ENCODE data around the gene GJA5. TPM values are rescaled to one million over a fixed set of nuclear protein-coding genes. Genes with fewer than 3 reads are reported as not detected.
"Not testable (repeated sequence)": the region's sequence is repeated elsewhere in the genome, so short reads cannot be mapped to it uniquely, and the experiment has no call there.

The GJA5 gene
- total RNA-seq, 3 donors from 2014 or later: not detected

DNA sequence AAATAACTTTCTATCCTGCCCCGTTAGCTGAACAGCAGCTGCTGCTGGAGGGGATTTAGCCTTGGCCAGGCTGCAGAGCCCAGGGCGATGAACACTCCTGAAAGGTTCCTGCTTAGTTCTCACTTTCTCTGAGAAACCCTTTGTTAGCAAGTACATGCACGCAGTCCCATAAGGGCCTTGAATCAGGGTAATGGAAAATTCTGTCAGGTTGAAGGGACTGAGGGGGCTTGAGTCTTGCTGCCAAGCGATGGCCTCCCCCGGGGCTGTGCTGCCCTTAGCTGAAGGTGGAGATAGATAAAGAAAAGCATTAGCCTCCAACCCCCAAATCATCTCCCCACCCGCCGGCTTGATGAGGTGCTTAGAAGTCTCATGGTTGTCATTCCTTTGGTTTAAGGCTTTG is 7.9 kb downstream of the GJA5 start:
- Mint-ChIP-seq H3K27me3 (ENCODE audit: low read depth) (no peaks in the 10 kb centered on the region), H3K9me3 (no peaks in the 10 kb centered on the region), H3K4me3 (no peak overlapping the region), H3K4me1 (ENCODE audit: low read depth) (no peaks in the 10 kb centered on the region), H3K36me3 (ENCODE audit: insufficient read depth) (no peaks in the 10 kb centered on the region)
- ATAC-seq: no peak
- DNase-seq: no peak

DNA sequence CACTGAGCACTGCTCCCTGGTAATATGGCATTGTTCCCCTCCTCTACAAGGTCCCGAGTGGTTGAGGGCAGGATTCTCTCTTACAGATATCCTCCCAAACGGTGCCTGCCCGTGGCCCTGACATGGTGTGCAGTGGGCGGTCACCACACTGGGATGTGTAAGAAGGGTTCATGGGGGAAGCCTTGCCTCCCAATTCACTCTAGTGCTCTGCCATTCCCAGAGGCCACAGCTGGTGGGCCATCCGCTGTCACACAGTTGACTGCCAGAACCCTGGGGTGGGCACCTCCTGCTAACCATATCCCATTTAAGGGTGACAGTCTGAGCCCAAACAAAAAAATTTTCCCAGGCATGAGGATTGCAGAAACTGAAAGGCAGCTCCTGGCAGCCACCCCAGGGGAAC is 9.1 kb downstream of the GJA5 start:
- DNase-seq (no peak), ATAC-seq (no peak)
- Mint-ChIP-seq H3K4me1 (ENCODE audit: low read depth) (no peaks in the 10 kb centered on the region), H3K4me3 (no peak overlapping the region), H3K9me3 (no peaks in the 10 kb centered on the region), H3K27me3 (ENCODE audit: low read depth) (no peaks in the 10 kb centered on the region), H3K36me3 (ENCODE audit: insufficient read depth) (no peaks in the 10 kb centered on the region)

- Mint-ChIP-seq H3K4me3 (no peak overlapping the region), H3K4me1 (ENCODE audit: low read depth) (no peaks in the 10 kb centered on the region), H3K9me3 (no peaks in the 10 kb centered on the region), H3K36me3 (ENCODE audit: insufficient read depth) (no peaks in the 10 kb centered on the region), H3K27me3 (ENCODE audit: low read depth) (no peaks in the 10 kb centered on the region)
- ATAC-seq (no peak), DNase-seq (no peak)
These were observed 9.7 kb downstream of the GJA5 start for GRCh38 chr1:147750618-147751217.

- no peak for ATAC-seq
- Mint-ChIP-seq H3K9me3 (no peaks in the 10 kb centered on the region), H3K4me1 (ENCODE audit: low read depth) (no peaks in the 10 kb centered on the region), H3K27me3 (ENCODE audit: low read depth) (no peaks in the 10 kb centered on the region), H3K36me3 (ENCODE audit: insufficient read depth) (no peaks in the 10 kb centered on the region), H3K4me3 (no peak overlapping the region)
- DNase-seq: no peak
These were observed 10.6 kb downstream of the GJA5 start for GRCh38 chr1:147749792-147750191.

- Mint-ChIP-seq H3K27me3 (ENCODE audit: low read depth) (no peaks in the 10 kb centered on the region), H3K9me3 (no peaks in the 10 kb centered on the region), H3K4me3 (no peak overlapping the region), H3K36me3 (ENCODE audit: insufficient read depth) (no peaks in the 10 kb centered on the region), H3K4me1 (ENCODE audit: low read depth) (no peaks in the 10 kb centered on the region)
- DNase-seq (no peak), ATAC-seq (no peak)
These were observed 11.6 kb downstream of the GJA5 start for GRCh38 chr1:147748676-147749350.

- ATAC-seq (no peak), DNase-seq (no peak)
- Mint-ChIP-seq H3K27me3 (ENCODE audit: low read depth) (no peaks in the 10 kb centered on the region), H3K36me3 (ENCODE audit: insufficient read depth) (no peaks in the 10 kb centered on the region), H3K4me3 (no peak overlapping the region), H3K9me3 (no peaks in the 10 kb centered on the region), H3K4me1 (ENCODE audit: low read depth) (no peaks in the 10 kb centered on the region)
These were observed 12.4 kb downstream of the GJA5 start for GRCh38 chr1:147747966-147748365.

GRCh38 chr1:147745271-147745670 is 15.1 kb downstream of the GJA5 start:
- no peaks in the 10 kb centered on the region for H3K9me3 Mint-ChIP-seq
- no peaks in the 10 kb centered on the region for H3K4me1 Mint-ChIP-seq (ENCODE audit: low read depth)
- no peaks in the 10 kb centered on the region for H3K36me3 Mint-ChIP-seq (ENCODE audit: insufficient read depth)
- no peaks in the 10 kb centered on the region for H3K27me3 Mint-ChIP-seq (ENCODE audit: low read depth)
- no peak overlapping the region for H3K4me3 Mint-ChIP-seq
- no peak for DNase-seq
- ATAC-seq: no peak

GRCh38 chr1:147741065-147741464 is 19.3 kb downstream of the GJA5 start:
- Mint-ChIP-seq H3K9me3 (no peaks in the 10 kb centered on the region), H3K27me3 (ENCODE audit: low read depth) (no peaks in the 10 kb centered on the region), H3K4me1 (ENCODE audit: low read depth) (no peaks in the 10 kb centered on the region), H3K4me3 (no peak overlapping the region), H3K36me3 (ENCODE audit: insufficient read depth) (no peaks in the 10 kb centered on the region)
- DNase-seq: no peak
- no peak for ATAC-seq

- peaks cover 3% of the 10 kb centered on the region for H3K4me1 Mint-ChIP-seq (ENCODE audit: low read depth)
- H3K4me3 Mint-ChIP-seq: no peak overlapping the region
- H3K36me3 Mint-ChIP-seq (ENCODE audit: insufficient read depth): no peaks in the 10 kb centered on the region
These were observed 20.0 kb downstream of the GJA5 start for GRCh38 chr1:147740391-147740790.

GRCh38 chr1:147738739-147739476 is 21.5 kb downstream of the GJA5 start:
- peaks cover 12% of the 10 kb centered on the region for H3K4me1 Mint-ChIP-seq (ENCODE audit: low read depth)
- ATAC-seq: no peak
- no peak for DNase-seq
- H3K27me3 Mint-ChIP-seq (ENCODE audit: low read depth): no peaks in the 10 kb centered on the region
- H3K36me3 Mint-ChIP-seq (ENCODE audit: insufficient read depth): no peaks in the 10 kb centered on the region
- peaks cover 4% of the 10 kb centered on the region for H3K9me3 Mint-ChIP-seq
- no peak overlapping the region for H3K4me3 Mint-ChIP-seq

More at GRCh38 chr1:147740391-147740790, 20.0 kb downstream of the GJA5 start:
- no peak for DNase-seq
- no peak for ATAC-seq
- Mint-ChIP-seq H3K9me3 (no peaks in the 10 kb centered on the region), H3K27me3 (ENCODE audit: low read depth) (no peaks in the 10 kb centered on the region)

- Mint-ChIP-seq H3K27me3 (ENCODE audit: low read depth) (no peaks in the 10 kb centered on the region), H3K4me1 (ENCODE audit: low read depth) (peaks cover 12% of the 10 kb centered on the region), H3K9me3 (peaks cover 4% of the 10 kb centered on the region), H3K4me3 (no peak overlapping the region), H3K36me3 (ENCODE audit: insufficient read depth) (no peaks in the 10 kb centered on the region)
- DNase-seq (no peak), ATAC-seq (no peak)
These were observed 22.3 kb downstream of the GJA5 start for GRCh38 chr1:147738129-147738528.

DNA sequence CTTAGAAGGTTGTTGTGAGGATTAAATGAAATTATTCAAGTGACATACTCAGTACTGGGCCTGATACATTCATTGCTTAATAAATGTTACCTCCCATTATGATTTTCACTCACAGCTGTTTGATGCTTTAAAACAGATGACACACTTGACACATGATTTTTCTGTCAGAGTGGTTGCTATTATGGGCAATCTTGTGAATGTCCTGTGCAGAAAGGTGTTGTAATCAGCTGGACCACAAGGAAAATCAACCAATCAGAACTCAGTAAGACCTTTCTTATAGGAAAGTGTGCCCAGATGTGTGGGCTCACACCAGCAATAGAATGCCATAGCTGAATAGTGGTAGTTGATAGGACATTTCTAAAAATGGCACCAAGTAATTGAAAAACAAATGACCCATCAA is 23.5 kb downstream of the GJA5 start:
- H3K4me3 Mint-ChIP-seq: no peak overlapping the region
- H3K4me1 Mint-ChIP-seq (ENCODE audit: low read depth): peaks cover 12% of the 10 kb centered on the region
- peaks cover 2% of the 10 kb centered on the region for H3K27me3 Mint-ChIP-seq (ENCODE audit: low read depth)
- H3K9me3 Mint-ChIP-seq: peaks cover 4% of the 10 kb centered on the region
- ATAC-seq (no peak), DNase-seq (no peak)
- no peaks in the 10 kb centered on the region for H3K36me3 Mint-ChIP-seq (ENCODE audit: insufficient read depth)

DNA sequence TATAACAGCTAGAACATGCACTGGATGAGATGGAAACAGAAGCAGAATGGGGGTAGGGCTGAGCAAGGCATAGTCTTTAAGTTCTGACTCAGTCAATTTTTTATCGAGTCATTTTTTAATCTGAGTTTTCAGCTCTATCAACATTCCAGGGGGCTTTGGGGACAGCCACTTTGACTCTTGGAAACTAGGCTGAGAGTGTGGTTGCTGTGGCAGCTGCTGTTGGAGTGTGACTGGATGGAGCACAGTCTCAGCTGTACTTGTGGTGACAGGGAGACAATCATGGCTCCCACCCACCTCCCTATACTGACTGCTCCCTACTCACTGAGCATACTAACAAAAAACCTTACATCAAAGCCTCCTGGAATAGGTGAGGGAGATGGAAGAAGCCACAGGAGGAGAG is 25.0 kb downstream of the GJA5 start:
- no peak for DNase-seq
- peaks cover 8% of the 10 kb centered on the region for H3K27me3 Mint-ChIP-seq (ENCODE audit: low read depth)
- H3K4me1 Mint-ChIP-seq (ENCODE audit: low read depth): peaks cover 12% of the 10 kb centered on the region
- ATAC-seq: no peak
- H3K9me3 Mint-ChIP-seq: peaks cover 4% of the 10 kb centered on the region
- no peaks in the 10 kb centered on the region for H3K36me3 Mint-ChIP-seq (ENCODE audit: insufficient read depth)
- no peak overlapping the region for H3K4me3 Mint-ChIP-seq

DNA sequence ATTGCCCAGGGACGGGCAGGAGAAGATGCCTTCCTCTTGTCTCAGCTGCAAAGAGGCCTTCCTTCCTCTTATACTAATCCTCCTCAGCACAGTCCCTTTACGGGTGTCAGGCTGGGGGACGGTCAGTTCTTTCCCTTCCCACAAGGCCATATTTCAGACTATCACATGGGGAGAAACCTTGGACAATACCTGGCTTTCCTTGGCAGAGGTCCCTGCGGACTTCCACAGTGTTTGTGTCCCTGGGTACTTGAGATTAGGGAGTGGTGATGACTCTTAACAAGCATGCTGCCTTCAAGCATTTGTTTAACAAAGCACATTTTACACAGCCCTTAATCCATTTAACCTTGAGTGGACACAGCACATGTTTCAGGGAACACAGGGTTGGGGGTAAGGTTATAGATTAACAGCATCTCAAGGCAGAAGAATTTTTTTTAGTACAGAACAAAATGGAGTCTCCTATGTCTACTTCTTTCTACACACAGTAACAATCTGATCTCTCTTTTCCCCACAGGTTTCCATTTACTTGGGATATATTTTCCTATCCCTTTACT is 26.0 kb downstream of the GJA5 start:
- H3K4me3 Mint-ChIP-seq; H3K27me3 Mint-ChIP-seq (ENCODE audit: low read depth); DNase-seq; H3K36me3 Mint-ChIP-seq (ENCODE audit: insufficient read depth); H3K9me3 Mint-ChIP-seq; ATAC-seq: not testable (repeated sequence)
- peaks cover 12% of the 10 kb centered on the region for H3K4me1 Mint-ChIP-seq (ENCODE audit: low read depth)

DNA sequence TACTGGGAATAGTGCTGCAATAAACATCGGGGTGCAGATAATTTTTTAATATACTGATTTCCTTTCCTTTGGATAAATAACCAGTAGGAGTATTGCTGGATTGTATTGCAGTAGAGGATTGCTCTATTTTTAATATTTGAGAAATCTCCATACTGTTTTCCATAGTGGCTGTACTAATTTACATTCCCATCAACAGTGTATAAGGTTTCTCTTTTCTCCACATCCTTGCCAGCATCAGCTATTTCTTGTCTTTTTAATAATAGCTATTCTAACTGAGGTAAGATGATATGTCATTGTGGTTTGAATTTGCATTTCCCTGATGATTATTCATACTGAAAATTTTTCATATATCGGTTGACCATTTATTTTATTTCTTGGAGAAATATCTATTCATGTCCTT is 31.1 kb downstream of the GJA5 start:
- Mint-ChIP-seq H3K27me3 (ENCODE audit: low read depth) (peaks cover 13% of the 10 kb centered on the region), H3K9me3 (no peaks in the 10 kb centered on the region), H3K4me1 (ENCODE audit: low read depth) (no peaks in the 10 kb centered on the region)

More for the DNA sequence above, 31.1 kb downstream of the GJA5 start:
- Mint-ChIP-seq H3K4me3 (no peak overlapping the region), H3K36me3 (ENCODE audit: insufficient read depth) (no peaks in the 10 kb centered on the region)
- ATAC-seq: no peak
- DNase-seq: no peak

Measured in activated T-cell treated with anti-CD3 and anti-CD28 coated beads, Interleukin-2, amount 50 U/mL, for 4 hours (primary cell).